ENCODE results near the gene PIK3R6.

The PIK3R6 gene

DNA sequence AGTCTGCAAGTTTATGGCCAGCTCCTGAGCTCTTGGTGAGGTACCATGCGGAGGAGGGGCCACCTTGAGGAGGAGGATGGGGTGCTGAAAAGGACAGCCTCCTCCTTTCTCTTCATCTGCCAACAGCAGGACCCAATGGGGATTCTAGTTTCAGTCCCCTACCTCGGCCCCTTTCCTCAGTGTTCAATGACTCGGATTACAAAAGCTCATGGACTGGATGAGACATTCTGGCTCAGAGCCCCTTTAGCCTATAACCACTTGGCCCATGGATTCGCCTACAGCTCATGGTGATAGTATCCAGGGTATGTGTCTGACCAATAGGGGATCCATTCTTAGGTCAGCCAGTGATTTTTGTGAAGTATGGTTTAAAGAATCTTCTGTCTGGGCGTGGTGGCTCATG, 8.5 kb upstream of the PIK3R6 start:
- in situ Hi-C loops (cut with MboI; ENCODE audit: low sequenced_read_pairs) = no loop called here

DNA sequence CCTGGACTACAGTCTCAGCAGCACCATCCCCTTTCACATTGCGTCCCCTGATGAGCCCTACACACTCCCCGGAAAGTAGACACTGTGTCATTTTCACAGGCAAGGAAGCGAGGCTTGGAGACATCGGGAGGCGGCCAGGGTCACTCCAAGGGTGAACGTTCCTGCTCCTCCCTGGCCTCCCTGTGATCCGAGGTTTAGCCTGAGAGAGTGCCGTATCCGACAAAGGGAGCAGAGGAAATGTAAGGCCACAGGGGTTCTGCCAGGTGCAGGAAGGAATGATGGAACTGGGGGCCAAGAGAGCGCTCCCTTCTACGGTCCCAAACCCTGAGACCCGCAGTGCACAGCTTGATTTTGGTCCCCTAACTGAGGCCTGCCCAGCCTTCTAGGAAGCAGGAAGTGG, 8.0 kb upstream of the PIK3R6 start:
- in situ Hi-C loops (cut with MboI; ENCODE audit: low sequenced_read_pairs) = no loop called here

DNA sequence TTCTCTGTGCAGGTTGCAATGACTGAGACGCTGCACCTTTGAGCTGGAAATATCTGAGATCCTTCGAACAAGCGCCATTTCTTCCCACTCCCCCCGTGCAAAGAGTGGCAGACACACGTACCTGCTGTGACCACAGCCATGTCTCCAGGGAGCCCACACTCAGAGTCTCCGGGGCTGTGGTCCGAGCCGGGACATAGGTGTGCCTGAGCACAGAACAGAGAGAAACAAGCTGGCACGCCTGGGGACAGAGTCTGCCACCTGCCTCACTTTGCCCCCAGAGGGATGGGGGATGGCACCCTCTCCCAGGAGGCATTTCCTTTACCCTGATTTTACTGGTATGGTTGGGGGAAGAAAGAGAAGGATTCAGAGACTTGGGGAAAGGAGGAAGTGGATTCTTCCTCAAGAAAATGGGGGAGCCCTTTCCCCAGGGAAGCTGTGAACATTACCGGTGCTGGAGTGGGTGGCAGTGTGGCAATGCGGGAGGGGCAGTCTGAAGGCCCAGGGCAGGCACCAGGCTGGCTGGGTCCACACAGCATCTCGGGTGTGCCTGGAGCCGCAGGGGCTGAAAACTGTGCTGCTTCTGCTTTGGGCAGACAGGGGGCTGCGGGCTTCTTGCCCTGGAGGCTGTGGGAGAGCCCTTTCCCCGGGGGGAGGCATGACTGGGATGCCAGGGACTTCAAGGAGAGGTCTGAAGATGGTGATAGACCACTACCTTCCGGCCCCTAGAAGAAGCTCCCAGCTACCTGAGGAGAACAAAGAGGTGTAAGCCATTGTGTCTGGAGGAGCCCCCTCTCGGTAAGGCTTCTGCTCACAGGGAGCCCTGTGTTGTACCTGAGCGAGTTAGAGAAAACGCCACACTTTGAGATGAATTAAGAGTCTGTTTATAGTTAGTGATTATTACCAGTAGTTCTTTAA, 6.6 kb upstream of the PIK3R6 start:
- in situ Hi-C loops (cut with MboI; ENCODE audit: low sequenced_read_pairs) = no loop called here

DNA sequence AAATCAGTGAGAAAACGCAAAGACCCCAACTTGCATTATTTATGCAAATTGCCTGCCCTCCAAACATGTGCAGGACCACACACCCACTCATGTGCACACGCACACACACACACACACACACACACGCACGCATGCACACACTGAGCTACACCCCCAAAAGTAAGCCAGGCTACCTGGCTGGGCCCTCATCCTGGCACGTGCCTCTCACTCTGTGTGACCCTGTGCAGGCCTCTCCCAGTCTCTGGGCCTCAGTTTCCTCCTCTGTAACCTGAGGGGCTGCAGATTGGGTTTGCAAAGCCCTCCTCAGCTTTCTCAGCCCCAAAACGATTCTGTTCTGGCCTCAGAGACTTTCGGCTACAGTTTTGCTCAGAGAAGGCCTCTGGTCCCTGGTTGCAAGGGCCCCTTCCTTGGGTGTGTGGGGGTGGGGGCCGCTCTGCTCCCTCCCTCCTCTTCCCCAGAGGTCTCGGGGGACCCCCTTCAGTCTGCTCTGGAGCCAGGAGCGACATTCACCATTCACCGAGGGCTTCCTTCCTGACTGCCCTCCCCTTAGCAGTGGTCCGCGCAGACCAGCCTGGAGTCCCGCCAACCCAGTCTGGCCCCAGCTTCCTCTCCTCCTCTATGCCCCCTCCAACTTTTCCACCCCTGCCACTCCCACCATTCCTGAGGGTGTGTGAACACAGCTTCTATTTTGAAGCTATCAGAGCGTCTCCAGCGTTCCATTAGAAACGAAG, 5.4 kb upstream of the PIK3R6 start:
- in situ Hi-C loops (cut with MboI; ENCODE audit: low sequenced_read_pairs) = no loop called here

DNA sequence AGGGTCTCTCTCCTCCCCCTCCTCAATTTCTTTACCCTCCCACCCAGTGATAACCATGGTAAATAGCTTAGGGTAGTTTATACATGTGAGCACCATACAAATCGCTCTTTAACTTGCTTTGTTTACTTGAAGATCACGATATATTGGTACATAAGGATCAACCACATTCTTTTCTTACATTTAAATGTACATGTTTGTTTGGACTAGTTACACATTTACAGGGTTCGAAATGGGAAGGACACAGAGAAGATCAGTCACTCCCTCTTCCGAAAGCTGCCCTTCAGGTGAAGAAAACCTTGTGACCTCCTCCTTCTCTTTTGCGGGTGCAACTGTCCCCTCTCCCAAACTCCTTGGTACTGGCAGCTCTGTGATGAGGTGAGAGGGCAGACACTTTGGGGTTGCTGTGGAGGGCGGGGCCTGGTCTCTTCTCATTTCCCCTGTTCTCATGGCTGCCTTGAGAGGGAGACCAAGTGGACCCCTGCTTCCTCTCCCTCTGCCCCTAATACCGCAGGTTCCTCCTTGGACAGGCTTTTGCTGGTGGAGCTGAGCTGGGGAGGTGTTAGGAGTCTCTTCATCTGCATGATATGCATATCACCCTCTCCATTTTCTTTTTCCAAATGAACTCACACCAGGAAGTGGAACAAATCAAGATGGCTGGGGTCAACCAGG, 4.7 kb upstream of the PIK3R6 start:
- in situ Hi-C loops (cut with MboI; ENCODE audit: low sequenced_read_pairs) = no loop called here

DNA sequence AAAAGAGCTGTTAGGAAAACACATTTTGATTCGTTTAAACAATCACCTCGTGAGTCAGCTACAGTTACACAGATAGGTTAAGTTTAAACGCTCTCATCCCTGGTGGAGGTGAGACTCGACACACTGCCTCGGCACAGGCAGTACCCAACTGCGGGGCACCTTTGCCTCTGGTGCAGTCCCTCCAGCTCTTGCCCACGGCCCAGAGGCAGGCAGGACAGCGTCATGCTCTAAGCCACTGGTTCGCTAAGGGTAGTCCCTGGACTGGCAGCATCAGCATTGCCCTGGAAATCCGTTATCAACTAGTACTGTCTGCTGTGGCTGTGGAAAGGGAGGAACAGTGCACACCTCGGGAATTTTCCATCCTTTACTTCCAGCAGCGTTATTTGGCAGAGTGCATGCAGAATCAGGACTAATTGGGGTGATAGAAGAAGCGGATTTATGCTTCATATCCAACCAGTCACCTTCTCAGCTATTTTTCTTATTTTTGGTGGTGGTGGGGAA, 3.7 kb upstream of the PIK3R6 start:
- in situ Hi-C loops (cut with MboI; ENCODE audit: low sequenced_read_pairs) = no loop called here

DNA sequence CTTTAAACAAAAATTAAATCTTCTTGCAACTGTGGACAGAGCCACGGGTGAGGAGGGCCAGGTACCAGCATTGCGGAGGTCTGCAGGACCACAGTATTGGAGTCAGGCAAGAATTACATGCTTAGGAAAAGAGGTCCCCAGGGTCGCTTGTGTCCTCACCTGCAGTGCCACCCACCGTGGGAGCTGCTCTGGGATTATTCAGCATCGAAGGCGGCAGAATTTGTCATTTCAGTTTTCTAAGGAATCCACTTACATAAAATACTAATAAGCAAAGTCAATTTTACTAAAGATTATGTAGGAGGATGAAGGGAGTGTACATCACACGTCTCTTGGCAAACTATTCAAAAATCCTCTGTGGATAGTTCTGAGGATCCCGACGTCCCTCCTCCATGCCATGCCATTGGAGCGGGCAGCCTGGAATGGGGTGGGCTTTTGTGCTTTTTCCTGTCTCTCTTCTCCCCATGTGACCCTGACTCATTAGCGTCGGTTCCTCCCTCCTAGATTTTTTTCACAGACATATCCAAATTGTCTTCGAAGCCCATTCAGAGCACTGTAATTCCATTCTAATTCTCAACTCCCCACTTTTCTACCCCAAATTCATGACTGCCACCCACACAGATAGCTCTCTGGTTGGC, 3.0 kb upstream of the PIK3R6 start:
- in situ Hi-C loops (cut with MboI; ENCODE audit: low sequenced_read_pairs) = no loop called here

DNA sequence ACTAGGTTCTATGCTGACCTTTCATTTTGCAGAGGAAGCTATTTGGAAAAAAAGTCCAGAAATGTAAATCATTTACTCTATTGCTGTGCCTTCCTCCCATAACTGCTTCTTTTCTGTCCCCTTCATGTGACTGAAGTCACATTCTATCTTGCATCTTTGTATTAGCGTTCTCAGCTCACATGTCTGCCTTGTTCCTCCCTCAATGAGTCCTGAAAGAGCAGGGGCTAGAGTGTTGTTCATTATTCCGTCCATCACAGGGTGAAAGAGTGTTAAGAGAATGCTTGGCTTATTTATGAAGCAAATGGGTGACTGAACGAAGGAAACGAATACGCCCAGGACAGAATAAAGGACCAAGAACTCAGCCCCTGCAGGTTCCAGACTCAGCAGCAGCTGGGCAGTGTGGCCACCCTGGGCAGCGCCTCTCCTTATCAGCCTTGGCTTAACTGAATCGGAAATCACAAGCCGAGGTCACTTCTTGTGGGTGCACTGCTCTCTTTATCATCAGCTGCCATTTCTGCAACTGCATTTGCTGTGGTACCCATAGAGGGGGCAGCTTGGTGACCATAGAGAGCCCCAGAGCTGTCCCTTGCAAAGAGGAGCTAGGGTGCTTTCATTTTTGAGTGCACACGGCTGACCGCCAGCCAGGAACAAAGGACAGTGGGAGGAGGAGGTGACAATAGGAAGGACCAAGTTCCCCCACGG, 1.8 kb upstream of the PIK3R6 start:
- in situ Hi-C loops (cut with MboI; ENCODE audit: low sequenced_read_pairs) = no loop called here

DNA sequence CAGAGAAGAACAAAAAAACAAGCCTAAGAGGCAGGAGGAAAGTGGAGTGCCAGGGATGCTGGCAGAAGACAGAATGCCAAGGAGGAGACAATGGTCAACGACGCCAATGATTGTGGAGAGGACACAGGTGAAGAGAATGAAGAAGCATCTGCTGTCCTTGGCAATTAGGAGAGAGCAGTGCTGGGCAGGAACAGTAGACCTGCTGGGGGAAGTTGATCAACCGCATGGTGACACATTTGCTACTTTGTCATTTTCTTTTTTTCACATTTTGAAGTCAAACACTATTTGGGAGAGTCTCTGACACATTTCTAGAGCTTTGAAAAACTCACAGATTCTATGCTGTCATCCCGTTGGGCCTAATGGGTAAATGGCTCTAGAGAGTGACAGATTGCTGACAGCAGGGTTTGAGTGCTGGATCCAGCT, 1.1 kb upstream of the PIK3R6 start:
- in situ Hi-C loops (cut with MboI; ENCODE audit: low sequenced_read_pairs) = no loop called here

DNA sequence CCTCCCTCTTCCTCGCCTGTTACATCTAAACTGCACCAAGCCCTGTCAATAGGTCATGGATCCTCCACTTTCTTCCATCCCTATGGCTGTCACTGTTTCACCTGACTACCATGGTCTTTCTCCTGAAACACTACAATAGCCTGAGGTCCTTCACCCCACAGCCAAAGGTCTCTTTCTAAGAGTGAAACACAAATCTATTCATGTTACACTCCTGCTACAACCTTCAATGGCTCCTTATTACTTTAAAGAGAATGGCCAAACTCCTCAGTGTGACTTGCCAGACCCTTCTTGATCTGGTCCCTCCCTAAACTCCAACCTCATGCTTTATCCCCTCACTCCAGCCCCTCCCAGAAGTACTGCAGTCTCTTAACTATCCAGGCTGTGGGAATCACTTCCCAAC, 618 bp upstream of the PIK3R6 start:
- in situ Hi-C loops (cut with MboI; ENCODE audit: low sequenced_read_pairs) = no loop called here

DNA sequence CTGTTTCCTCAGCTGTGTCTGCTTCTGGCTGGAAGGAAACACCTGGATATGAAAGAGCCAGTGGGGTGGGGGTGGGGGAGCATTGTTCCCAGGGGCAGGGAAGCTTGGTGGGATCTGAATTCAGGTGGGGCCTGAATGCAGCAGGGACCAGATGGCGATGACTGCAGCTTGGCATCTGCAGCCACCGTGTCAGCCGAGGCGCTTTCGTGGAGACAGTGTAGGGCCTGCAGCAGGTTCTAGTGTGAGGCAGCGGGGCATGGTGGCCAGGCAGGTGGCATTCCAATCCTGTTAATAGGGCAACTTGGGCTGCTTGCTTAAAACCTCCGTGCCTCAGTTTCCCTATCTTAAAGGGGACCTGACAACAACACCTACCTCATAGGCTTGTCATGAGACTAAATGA, 1.7 kb downstream of the PIK3R6 start:
- in situ Hi-C loops (cut with MboI; ENCODE audit: low sequenced_read_pairs) = no loop called here

DNA sequence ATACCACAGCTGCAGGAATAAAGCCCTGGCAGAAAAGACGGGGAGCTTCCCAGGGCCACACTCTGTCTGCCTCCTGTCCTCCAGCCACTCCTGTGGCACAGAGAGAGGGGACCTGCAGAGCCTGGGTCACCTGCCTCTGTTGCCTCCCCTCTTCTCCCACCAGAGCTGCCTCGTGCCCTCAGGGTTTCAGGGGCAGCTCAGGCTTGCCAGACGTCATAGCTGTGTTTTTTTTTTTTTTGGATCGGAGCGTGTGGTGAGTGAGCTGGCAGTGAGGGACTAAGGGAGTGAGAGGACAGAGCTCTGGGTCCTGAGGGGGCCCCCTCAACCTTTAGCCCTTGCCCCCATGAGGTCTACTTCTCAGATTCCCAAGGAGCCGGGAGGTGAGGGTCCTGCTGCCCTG, 2.1 kb downstream of the PIK3R6 start:
- in situ Hi-C loops (cut with MboI; ENCODE audit: low sequenced_read_pairs) = no loop called here

DNA sequence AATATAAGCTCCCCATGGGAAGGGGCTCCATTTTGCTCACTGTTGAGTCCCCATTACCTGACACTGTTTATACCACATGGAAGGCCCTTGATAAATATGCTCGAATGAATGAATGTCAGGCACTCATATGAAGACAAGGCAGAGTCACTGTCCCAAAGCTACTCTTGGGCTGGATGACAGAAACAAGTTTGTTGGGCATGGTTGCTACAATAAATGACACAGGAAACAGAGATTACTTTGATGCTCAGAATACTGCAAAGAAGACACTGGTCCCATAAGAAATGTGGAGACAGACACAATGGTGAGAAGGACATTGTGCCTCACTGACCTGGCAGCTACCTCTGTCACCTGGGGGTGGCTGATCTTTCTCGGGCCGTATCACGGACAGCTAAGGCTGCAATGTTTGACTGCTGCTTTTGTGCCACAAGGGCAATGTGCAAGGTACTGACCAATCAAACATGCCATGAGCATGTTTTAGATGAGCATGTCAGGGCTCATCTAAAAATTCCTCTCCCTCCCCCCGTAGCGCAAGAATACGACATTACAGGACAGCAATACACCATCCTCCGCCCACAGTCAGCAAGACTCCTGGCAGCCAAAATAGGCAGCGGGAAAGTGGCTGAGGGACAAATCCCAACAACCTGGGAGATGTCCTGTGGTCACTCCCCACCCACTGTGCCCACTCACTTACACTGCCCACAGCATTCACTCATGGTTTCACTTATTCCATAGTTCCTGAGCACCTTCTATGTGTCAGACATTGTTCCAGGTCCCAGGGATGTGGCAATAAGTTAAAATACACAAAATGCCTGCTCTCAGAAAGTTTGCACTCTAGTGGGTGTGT, 5.0 kb downstream of the PIK3R6 start:
- in situ Hi-C loops (cut with MboI; ENCODE audit: low sequenced_read_pairs) = no loop called here

DNA sequence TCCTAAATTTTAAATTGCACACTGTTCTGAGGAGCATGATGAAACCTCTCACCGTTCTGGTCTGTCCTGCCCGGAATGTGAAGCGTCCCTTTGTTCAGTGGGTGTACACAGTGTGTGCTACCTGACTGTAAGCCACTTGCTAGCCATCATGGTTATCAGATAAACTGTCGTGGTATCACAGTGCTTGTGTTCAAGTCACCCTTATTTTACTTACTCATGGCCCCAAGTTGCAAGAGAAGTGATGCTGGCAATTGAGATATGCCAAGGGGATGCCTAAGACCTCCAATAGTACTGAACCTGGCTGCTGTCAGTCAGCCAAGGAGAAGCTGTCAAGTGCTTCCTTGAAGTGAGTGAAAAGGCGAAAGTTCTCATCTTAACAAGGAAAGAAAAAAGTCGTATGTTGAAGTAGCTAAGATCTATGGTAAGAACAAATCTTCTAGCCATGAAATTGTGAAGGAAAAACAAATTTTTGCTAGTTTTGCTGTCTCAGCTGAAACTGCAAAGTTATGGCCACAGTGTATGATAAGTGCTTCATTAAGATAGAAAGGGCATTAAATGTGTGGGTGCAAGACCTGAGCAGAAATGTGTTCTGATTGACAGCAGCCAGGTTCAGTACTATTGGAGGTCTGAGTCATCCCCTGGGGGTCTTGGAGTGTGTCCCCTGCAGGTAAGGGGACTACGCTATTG, 5.8 kb downstream of the PIK3R6 start:
- in situ Hi-C loops (cut with MboI; ENCODE audit: low sequenced_read_pairs) = no loop called here

DNA sequence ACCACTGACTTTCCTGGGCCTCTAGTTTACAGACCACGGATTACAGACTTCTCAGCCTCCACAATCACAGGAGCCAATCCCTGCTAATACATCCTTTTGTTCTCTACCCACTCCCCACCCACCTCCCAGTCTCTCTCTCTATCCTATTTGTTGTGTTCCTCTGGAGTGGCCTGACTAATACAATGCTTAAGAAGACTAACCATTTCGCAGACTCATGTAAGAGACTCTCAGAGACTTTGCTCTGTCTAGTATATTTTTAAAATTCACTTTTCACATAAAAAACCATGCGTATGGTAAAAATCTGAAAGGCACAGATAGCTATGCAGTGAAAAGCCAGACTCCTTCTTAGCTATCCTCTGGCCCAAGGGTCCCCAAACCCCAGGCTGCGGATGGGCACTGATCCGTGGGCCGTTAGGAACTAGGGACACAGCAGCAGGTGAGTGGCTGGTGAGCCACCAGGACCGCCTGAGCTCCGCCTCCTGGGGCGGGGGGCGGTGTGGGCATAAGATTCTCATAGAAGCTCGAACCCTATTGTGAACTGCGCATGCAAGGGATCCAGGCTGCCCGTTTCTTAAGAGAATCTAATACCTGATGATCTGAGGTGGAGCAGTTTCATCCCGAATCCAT, 7.6 kb downstream of the PIK3R6 start:
- in situ Hi-C loops (cut with MboI; ENCODE audit: low sequenced_read_pairs) = no loop called here

DNA sequence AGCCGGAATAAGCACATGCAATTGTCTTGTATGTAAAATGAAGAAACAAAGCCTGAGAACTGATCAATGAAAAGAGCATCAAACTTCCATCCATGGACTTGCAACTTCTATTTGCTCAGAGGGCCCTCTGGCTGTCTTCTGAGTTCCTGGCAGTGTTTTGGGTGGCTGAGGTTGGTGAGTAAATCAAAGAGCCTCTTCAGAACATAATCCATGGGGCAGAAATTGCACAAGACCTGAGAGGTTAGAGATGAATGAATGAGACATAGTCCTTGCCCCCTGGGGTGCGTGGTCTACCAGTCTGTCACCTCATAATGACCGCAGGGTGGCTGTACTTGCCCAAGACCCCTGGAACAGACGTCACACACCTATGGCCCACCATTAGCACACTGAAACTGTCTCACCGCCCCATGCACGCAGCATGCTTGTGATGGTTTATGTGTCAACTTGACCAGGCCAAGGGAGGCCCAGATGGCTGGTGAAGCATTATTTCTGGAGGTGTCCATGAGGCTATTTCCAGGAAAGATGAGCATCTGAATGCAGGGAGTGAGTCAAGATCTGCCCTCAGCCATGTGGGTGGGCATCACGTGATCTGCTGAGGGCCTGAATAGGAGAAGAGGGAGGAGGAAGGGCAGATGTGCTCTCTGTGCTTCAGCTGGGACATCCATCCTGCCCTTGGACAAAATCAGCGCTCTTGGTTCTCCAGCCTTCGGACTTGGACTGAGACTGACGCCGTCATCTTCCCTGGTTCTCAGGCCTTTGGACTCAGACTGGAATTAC, 8.3 kb downstream of the PIK3R6 start:
- in situ Hi-C loops (cut with MboI; ENCODE audit: low sequenced_read_pairs) = no loop called here

DNA sequence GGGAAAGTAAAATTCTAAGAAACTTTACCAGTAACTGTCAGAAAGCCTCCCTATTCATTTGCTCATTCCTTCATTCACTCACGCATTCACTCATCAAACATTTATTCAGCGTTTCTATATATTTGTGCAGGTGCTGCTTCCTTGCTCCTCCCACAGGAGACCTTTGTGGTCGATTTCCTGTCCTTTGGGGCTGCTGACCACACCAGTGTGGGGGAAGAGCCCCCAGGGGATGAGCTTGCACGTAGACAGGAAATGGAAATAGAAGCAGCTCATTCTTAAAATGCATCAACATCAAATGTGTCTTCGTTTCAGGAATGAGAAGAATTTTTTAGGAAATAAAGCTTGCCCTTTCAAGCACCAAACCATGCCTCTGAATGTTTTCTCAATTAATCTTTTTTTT, 9.6 kb downstream of the PIK3R6 start:
- in situ Hi-C loops (cut with MboI; ENCODE audit: low sequenced_read_pairs) = no loop called here
